ENCODE data around the gene KCNN1. TPM values are rescaled to one million over a fixed set of nuclear protein-coding genes. Genes with fewer than 3 reads are reported as not detected.

Gene KCNN1
- total RNA-seq, 1 experiment from 2014 or later = 0.61 TPM

DNA sequence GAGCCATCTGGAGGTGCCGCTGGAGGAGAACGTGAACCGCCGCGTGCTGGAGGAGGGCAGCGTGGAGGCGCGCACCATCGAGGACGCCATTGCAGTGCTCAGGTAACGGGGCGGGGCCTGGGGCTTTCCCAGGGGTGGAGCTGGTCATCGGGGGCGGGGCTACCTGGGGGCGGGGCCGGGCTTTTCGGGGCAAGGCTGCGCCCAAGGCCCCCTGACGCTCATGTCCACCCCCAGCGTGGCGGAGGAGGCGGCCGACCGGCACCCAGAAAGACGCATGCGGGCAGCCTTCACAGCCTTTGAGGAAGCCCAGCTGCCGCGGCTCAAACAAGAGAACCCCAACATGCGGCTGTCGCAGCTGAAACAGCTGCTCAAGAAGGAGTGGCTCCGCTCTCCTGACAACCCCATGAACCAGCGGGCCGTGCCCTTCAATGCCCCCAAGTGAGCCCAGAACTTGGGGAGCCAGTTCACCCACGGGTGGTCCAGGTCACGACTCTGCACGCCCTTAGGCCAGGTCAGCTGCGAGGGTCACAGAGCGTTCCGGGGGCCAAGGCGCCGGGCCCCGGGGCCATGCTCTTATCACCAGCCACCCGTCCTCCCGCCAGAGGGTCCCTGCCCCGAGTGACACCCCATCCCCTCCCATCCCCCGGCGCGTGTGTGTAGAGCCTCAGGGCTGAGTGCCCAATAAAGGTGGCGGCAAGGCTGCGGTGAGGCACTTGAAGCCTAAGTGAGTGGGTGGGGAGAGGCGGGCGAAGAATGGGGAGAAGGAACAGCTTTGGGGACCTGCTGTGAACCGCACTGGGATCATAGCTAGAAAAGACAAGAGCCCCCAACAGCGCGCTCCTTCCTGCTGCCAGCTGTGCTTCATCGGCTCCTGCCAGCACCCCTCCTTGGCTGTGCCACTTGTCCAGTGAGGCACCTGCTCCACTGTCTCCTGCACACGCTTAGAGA lies 23.4 kb upstream of the KCNN1 start:
- CTCF ChIA-PET = interaction anchor here (0.6 to 4.2 kb wide), 3 partner anchors 38 to 309 kb away, joined by 3 to 28 read pairs (median 4); no protein-coding TSS in a partner anchor
- no peak for DNase-seq (ENCODE audit: low read depth, low spot score)
- Histone ChIP-seq H3K9ac (ENCODE audit: low read length) (no peak overlapping the region), H3K27ac (ENCODE audit: low read depth, low read length) (no peak overlapping the region), H3K4me1 (ENCODE audit: control insufficient read depth in 1 of 2, insufficient read depth in 2 of 2, low read length in 2 of 2) (peaks cover 11 to 36% of the 10 kb centered on the region in 2 experiments), H3K4me3 (replicated peaks in 1 of 2; ENCODE audit: low read depth in 1 of 2, low read length in 2 of 2) (no peak overlapping the region), H3K9me2 (ENCODE audit: insufficient read depth) (no peaks in the 10 kb centered on the region), H3K4me2 (ENCODE audit: low read length) (no peak overlapping the region), H3K36me3 (ENCODE audit: control insufficient read depth in 1 of 2, insufficient read depth in 2 of 2, low read length in 2 of 2) (peaks cover 12 to 32% of the 10 kb centered on the region in 2 experiments; a peak in 3 of 4 replicates), H3K79me2 (ENCODE audit: insufficient read depth, low read length) (0 out of 2 replicates have a peak, but pooled peaks cover 5% of the 10 kb centered on the region), H2AFZ (ENCODE audit: low read depth, low read length, poor library complexity, severe bottlenecking) (no peak overlapping the region), H3K9me3 (ENCODE audit: control insufficient read depth in 1 of 2, insufficient read depth in 1 of 2, low read depth in 1 of 2, low read length in 2 of 2) (no peaks in the 10 kb centered on the region), H3K27me3 (ENCODE audit: insufficient read depth, low read length) (no peaks in the 10 kb centered on the region), H4K20me1 (ENCODE audit: insufficient read depth) (no peaks in the 10 kb centered on the region)
- intact Hi-C loops (cut with micrococcal nuclease) = no loop called here
- no peak for ATAC-seq
- no peak for TF ChIP-seq TCF7L2 (IDR thresholded peaks at IDR 0.05; ENCODE audit: borderline replicate concordance, extremely low read depth, insufficient read depth, insufficient read length)
- TF ChIP-seq EGR1 (IDR thresholded peaks at IDR 0.05; ENCODE audit: low read depth) = no peak
- TF ChIP-seq MAX (IDR thresholded peaks at IDR 0.05) = no peak
- TF ChIP-seq SIN3A (IDR thresholded peaks at IDR 0.05; ENCODE audit: low read depth) = no peak
- TF ChIP-seq ATF3 (IDR thresholded peaks at IDR 0.05) = no peak
- TF ChIP-seq POLR2AphosphoS5 (IDR thresholded peaks at IDR 0.05; ENCODE audit: low read depth, low read length) = no peak
- TF ChIP-seq EZH2phosphoT487 (IDR thresholded peaks at IDR 0.05; ENCODE audit: borderline replicate concordance) = no peak
- no peak for TF ChIP-seq POLR2A (IDR thresholded peaks at IDR 0.05; ENCODE audit: borderline replicate concordance, extremely low read depth, insufficient read depth, insufficient read length)
- no peak for TF ChIP-seq ELF1 (IDR thresholded peaks at IDR 0.05; ENCODE audit: borderline replicate concordance, low read depth)
- no peak for TF ChIP-seq JUND (IDR thresholded peaks at IDR 0.05)
- no peak for TF ChIP-seq ZNF274 (IDR thresholded peaks at IDR 0.05; ENCODE audit: low read depth, low read length)
- BruUV-seq (replicated peaks) = TSS peak; percentile 88
- POLR2A ChIA-PET = interaction anchor here (1.2 kb wide), 1 partner anchor 54 kb away, joined by 3 read pairs; no protein-coding TSS in a partner anchor
- RAD21 ChIA-PET (ENCODE audit: low non-redundant PET in 1 of 2, low total read pairs in 2 of 2, uncharacterized antibody in 2 of 2, unreplicated experiment in 2 of 2) = no interaction called here

Data from HCT116 (cell line).